Measurements from ENCODE around the gene KCNK18. TPM values are rescaled to one million over a fixed set of nuclear protein-coding genes. Genes with fewer than 3 reads are reported as not detected.
"Not testable (repeated sequence)": the region's sequence is repeated elsewhere in the genome, so short reads cannot be mapped to it uniquely, and the experiment has no call there.

Gene KCNK18
- total RNA-seq, 2 experiments from 2014 or later = not detected

DNA sequence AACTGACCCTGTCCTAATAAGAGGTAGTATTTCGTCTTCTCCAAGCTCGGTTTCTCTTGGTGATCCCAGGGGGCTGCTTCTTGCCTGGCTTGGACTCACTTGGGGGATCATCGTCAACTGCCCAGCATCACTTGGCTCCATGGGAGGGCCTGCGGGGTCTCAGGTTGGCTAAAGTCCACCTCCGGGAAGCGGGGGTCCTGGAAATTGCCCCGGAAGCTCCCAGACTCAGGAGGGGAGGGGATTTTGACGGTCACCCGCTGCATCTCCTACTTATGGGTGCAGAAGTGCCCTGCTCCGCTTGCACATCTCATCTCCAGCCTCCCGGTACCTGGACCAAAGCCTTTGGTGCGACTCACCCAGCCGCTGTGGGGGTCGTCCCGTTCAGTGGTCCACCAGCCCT, 18.7 kb downstream of the KCNK18 start:
- ChIA-PET POLR2A (no interaction called here), CTCF (interaction anchor here (0.7 to 3.0 kb wide), 30 partner anchors 8 to 280 kb away, joined by 3 to 17 read pairs (median 4); partner anchors contain the start of gene KCNK18)

GRCh38 chr10:117216611-117217195, 19.4 kb downstream of the KCNK18 start:
- POLR2A ChIA-PET = no interaction called here
- CTCF ChIA-PET = interaction anchor here (0.7 to 3.0 kb wide), 33 partner anchors 9 to 1242 kb away, joined by 3 to 17 read pairs (median 4); partner anchors contain the start of gene KCNK18

- ChIA-PET POLR2A (no interaction called here), CTCF (interaction anchor here (0.8 to 3.0 kb wide), 28 partner anchors 9 to 1242 kb away, joined by 3 to 17 read pairs (median 4); partner anchors contain the start of gene KCNK18)
Measured at GRCh38 chr10:117217196-117217761, 20.0 kb downstream of the KCNK18 start.

- ChIA-PET CTCF (interaction anchor here (0.9 to 1.3 kb wide), 2 partner anchors 55 to 164 kb away, joined by 3 to 4 read pairs; no protein-coding TSS in a partner anchor), POLR2A (no interaction called here)
Measured at GRCh38 chr10:117218654-117219053, 21.4 kb downstream of the KCNK18 start.

GRCh38 chr10:117221156-117221711, 23.9 kb downstream of the KCNK18 start:
- ChIA-PET POLR2A (no interaction called here), CTCF (no interaction called here)

- POLR2A ChIA-PET = no interaction called here
- CTCF ChIA-PET = no interaction called here
Measured at GRCh38 chr10:117222552-117222951, 25.3 kb downstream of the KCNK18 start.

DNA sequence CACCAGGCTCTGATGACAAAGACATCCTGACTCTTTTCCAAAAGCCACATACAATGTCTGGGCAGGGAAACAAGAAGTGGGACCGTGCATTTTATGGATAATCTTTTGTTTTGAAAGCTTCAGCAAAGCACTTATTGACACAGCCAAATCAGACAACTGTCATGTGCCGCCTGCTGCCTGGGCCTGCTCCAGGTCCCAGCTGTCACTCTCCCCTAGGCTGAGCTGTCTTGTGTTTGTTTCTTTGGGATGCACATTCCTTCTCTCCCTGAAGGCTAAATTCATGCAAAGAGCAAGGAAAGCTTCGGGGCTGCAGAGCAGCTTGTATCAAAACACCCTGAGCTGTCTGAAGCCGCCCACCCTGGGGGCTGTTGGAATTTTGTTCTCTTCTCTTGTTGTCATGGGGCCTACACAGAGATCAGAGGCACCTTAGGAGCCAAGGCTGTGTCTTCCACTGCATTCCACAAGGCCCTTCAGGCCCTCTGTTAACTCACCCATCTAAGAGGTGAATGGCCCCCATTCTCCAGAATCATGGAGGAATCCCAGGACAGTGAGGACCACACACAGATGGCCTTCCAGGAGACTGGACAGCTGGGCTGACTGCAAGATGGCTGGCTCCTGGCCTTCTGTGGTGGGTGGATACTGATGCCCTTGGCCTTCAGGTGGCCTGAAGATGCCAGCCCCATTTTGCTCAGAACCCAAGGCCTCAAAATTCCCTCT, 25.8 kb downstream of the KCNK18 start:
- ChIA-PET CTCF (no interaction called here), POLR2A (no interaction called here)

GRCh38 chr10:117223693-117224430, 26.6 kb downstream of the KCNK18 start:
- ChIA-PET POLR2A (no interaction called here), CTCF (interaction anchor here (0.6 kb wide), 1 partner anchor 1047 kb away, joined by 5 read pairs; no protein-coding TSS in a partner anchor)

DNA sequence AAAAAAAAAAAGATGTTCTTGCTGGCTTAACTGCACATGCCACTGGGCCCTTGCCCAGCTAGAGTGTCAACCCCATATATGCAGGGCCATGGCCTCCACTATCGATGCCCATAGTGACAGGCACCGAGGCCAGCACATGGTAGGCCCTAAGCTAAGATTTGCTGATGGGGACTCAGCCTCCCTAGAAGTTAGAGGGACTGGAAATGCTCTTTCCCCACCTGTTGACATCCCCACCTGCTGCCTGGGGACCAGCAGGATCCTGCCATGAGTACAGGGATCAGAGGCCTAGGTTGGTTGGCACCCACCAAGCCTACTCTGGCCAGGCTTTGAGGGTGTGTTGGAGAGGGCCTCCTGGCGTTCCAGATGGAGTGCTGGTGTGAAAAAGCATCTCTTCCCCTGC, 27.6 kb downstream of the KCNK18 start:
- ChIA-PET CTCF (interaction anchor here (0.6 kb wide), 1 partner anchor 1046 kb away, joined by 5 read pairs; no protein-coding TSS in a partner anchor), POLR2A (no interaction called here)

DNA sequence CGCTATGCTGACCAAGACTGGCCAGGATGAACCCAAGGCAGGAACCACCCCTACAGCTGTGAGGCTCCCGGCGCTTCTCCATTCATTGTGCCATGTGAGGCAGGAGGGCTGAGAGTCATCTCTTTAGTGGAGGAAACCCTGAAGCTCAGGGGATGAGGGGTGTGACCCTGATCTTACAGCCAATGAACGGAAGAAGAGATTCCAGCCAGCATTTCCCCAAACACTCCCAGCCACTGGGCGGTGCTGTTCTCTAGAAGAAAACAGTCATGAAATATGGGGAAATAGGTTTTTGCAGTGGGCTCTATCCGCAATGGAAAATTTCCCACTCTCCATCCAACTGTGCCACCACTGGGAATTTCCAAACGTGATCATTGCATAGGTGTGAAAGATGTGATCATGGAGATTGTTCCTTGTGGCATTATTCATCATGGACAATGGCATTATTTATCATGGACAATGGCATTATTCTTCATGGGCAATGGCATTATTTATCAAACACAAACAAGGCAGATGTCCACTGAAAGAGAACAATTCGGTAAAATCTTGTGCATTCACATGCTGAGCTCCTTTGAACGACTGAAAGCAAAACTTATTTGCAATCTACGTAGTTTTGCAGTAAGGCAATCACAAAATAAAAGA, 29.6 kb downstream of the KCNK18 start:
- CTCF ChIA-PET = no interaction called here
- POLR2A ChIA-PET = no interaction called here

DNA sequence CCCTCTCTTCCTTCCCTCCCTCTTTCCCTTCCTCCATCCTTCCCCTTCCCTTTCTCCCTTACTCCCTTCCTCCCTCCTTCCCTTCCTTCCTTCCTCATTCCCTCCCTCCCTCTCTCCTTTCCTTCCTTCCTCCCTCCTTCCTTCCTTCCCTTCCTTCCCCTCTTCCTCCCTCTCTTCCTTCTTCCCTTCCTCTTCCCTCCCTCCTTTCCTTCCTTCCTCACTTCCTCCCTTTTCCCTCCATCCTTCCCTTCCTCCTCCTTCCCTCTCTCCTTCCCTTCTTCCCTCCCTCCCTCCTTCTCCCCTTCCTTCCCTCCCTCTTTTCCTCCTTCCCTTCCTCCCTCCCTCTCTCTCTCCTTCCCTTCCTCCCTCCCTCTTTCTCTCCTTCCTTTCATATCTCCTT, 30.9 kb downstream of the KCNK18 start:
- ChIA-PET POLR2A (no interaction called here), CTCF (interaction anchor here (1.9 kb wide), 1 partner anchor 11 kb away, joined by 10 read pairs; no protein-coding TSS in a partner anchor)

DNA sequence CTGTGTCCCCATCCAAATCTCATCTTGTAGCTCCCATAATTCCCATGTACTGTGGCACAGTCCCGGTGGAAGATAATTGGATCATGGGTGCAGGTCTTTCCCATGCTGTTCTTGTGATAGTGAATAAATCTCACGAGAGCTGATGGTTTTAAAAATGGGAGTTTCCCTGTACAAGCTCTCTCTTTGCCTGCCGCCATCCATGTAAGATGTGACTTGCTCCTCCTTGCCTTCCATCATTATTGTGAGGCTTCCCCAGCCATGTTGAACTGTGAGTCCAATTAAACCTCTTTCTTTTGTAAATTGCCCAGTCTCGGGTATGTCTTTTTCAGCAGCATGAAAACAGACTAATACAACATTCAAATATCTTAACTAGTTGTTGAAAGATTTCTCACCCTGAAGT, 32.8 kb downstream of the KCNK18 start:
- CTCF ChIA-PET = interaction anchor here (1.9 kb wide), 1 partner anchor 13 kb away, joined by 10 read pairs; no protein-coding TSS in a partner anchor
- POLR2A ChIA-PET = not testable (repeated sequence)

- ChIA-PET CTCF (no interaction called here), POLR2A (no interaction called here)
Measured at GRCh38 chr10:117237401-117237991, 40.2 kb downstream of the KCNK18 start.

- POLR2A ChIA-PET = no interaction called here
- CTCF ChIA-PET = no interaction called here
Measured at GRCh38 chr10:117239051-117239450, 41.8 kb downstream of the KCNK18 start.

DNA sequence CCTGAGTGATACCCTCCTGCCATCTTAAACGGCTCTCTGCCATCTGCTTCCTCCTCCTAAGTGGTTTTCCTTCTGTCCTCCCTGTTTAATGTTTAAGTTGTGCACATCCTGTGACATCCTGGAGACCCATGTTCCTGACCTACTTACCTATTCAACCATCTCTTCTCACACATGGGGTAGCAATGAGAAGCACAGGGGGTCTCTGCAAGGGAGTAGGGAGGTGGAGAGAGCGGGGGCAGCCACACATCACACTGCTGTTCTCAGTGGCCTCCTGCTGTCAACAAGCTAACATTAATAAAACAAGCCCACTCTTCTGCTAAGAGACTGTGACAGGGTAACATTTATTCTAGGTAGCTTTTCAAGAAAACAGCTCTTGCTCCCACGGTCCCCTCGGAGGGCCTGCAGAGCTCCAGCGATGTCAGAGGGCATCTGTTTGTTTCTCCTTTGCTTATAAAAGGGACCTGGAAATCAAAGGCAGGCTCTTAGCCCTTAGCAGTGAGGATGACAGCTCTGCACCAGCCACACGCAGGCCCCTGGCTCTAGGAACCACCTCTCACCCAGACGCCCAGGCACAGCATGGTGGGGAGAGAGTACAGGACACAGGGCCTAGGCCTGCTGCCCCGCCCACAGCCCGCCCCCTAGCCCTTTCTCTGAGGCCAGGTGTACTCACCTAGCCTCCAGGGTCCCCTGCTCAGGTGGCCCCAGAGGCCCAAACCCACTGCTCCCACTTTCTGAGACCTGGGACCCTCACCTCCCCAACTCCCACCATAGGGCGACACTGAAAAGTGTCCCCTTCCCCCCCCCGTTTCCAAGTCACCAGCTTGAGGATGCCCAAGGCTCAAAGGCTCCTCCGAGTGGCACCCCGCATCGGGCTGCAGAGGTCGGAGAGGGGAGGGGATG, 42.7 kb downstream of the KCNK18 start:
- POLR2A ChIA-PET = no interaction called here
- CTCF ChIA-PET = interaction anchor here (0.7 kb wide), 1 partner anchor 53 kb away, joined by 3 read pairs; no protein-coding TSS in a partner anchor

GRCh38 chr10:117240621-117241529, 43.6 kb downstream of the KCNK18 start, which contains the start of gene SLC18A2:
TSS of gene SLC18A2 (plus strand) at chr10:117241114. CDS start at chr10:117241694, 580 bp downstream.
- POLR2A ChIA-PET = no interaction called here

More at GRCh38 chr10:117240621-117241529, 43.6 kb downstream of the KCNK18 start, which contains the start of gene SLC18A2:
- CTCF ChIA-PET = interaction anchor here (0.7 kb wide), 1 partner anchor 52 kb away, joined by 3 read pairs; no protein-coding TSS in a partner anchor
